GM21526 (cell line): ENCODE results near the gene TBC1D10B.

Source experiments
- ATAC-seq: cut with Tn5 transposase; IDR thresholded peaks from one replicate; pipeline ENCODE4 v1.9.1; 2021; ENCODE audit warnings: moderate library complexity; ENCODE audit not compliant: unreplicated experiment, low FRiP score

Gene TBC1D10B

GRCh38 chr16:30375864-30376263 lies 5.6 kb upstream of the TBC1D10B start:
- no peak for ATAC-seq

- no peak for ATAC-seq
Observed at GRCh38 chr16:30374538-30374937, 4.2 kb upstream of the TBC1D10B start, which contains the start of gene MYL11. TSS of gene MYL11 (plus strand) at chr16:30374802. CDS start at chr16:30374858, 56 bp downstream.

GRCh38 chr16:30372725-30373124 lies 2.4 kb upstream of the TBC1D10B start:
- no peak for ATAC-seq

- no peak for ATAC-seq
Observed at GRCh38 chr16:30372038-30372712, 1.9 kb upstream of the TBC1D10B start.

GRCh38 chr16:30371248-30371816 lies 1.0 kb upstream of the TBC1D10B start:
- no peak for ATAC-seq

GRCh38 chr16:30369938-30370455 lies 297 bp downstream of the TBC1D10B start:
- ATAC-seq = peak; percentile 16

GRCh38 chr16:30369091-30369937 lies 980 bp downstream of the TBC1D10B start:
- no peak for ATAC-seq

GRCh38 chr16:30368792-30369090 lies 1.6 kb downstream of the TBC1D10B start:
- no peak for ATAC-seq

- ATAC-seq = no peak
Observed at GRCh38 chr16:30368122-30368791, 2.0 kb downstream of the TBC1D10B start.

- ATAC-seq = no peak
Observed at GRCh38 chr16:30367349-30368009, 2.8 kb downstream of the TBC1D10B start.

- ATAC-seq = no peak
Observed at GRCh38 chr16:30366511-30366910, 3.8 kb downstream of the TBC1D10B start.

- no peak for ATAC-seq
Observed at GRCh38 chr16:30365200-30365599, 5.1 kb downstream of the TBC1D10B start.

GRCh38 chr16:30361180-30361579 lies 9.1 kb downstream of the TBC1D10B start:
- ATAC-seq = no peak

- no peak for ATAC-seq
Observed at GRCh38 chr16:30359871-30360170, 10.5 kb downstream of the TBC1D10B start.

- no peak for ATAC-seq
Observed at GRCh38 chr16:30358990-30359870, 11.1 kb downstream of the TBC1D10B start.

- ATAC-seq = no peak
Observed at GRCh38 chr16:30358577-30358936, 11.7 kb downstream of the TBC1D10B start.

GRCh38 chr16:30357715-30358576 lies 12.3 kb downstream of the TBC1D10B start:
- ATAC-seq = no peak

GRCh38 chr16:30357085-30357714 lies 13.1 kb downstream of the TBC1D10B start:
- no peak for ATAC-seq
